ENCODE data around the gene SORBS2. TPM values are rescaled to one million over a fixed set of nuclear protein-coding genes. Genes with fewer than 3 reads are reported as not detected.
A peak's percentile ranks its signal among the peaks of the same experiment; 100 is the strongest.

Gene SORBS2
- total and polyA plus RNA-seq, 2 of the 4 experiments (the other 2 are of a cell fraction), result 0.18 TPM; not detected in 1

- no CpG with 5 or more reads among the region's 13 CpGs for WGBS, 2 experiments (ENCODE audit: extremely low coverage in 2 of 2, insufficient read length in 1 of 2)
- H4K20me1 ChIP-seq (ENCODE audit: insufficient read depth, low read length), result no peaks in the 10 kb centered on the region
- CTCF ChIA-PET, result no interaction called here
- H3K36me3 ChIP-seq (ENCODE audit: control insufficient read depth, insufficient read depth, low read length), result no peaks in the 10 kb centered on the region
- H3K14ac ChIP-seq (replicated peaks; ENCODE audit: low read depth, low read length), result no peak overlapping the region
- H4K91ac ChIP-seq (ENCODE audit: insufficient read depth, low read depth, low read length), result no peak overlapping the region
- no peak overlapping the region for H2AK9ac ChIP-seq (replicated peaks; ENCODE audit: low read depth, low read length, poor library complexity)
- intact Hi-C loops (cut with micrococcal nuclease) (loop anchor here (5.0 kb wide), 1 partner anchor 52 kb away; the partner anchor contains the start of gene PDLIM3), dilution Hi-C loops (cut with HindIII; ENCODE audit: low sequenced_read_pairs, unreplicated experiment) (no loop called here), in situ Hi-C loops (cut with MboI; ENCODE audit: low sequenced_read_pairs) (loop anchor here (5.0 kb wide), 1 partner anchor 102 kb away; no protein-coding TSS in a partner anchor)
- no TSS peak for BruUV-seq (replicated peaks)
- H4K5ac ChIP-seq (ENCODE audit: low read depth, low read length), result no peak overlapping the region
- no peak overlapping the region for H2AFZ ChIP-seq (replicated peaks; ENCODE audit: low read length, poor library complexity)
- H3K27me3 ChIP-seq (ENCODE audit: control insufficient read depth, insufficient read depth, low read length), result peaks cover 14% of the 10 kb centered on the region
- no peak overlapping the region for H3K4me3 ChIP-seq (ENCODE audit: insufficient read depth, low read depth, low read length)
- TF ChIP-seq USF2 (IDR thresholded peaks at IDR 0.05; ENCODE audit: low read depth, low read length) (no peak), RAD21 (IDR thresholded peaks at IDR 0.05; ENCODE audit: low read length) (no peak), CHD1 (IDR thresholded peaks at IDR 0.05; ENCODE audit: low read depth, low read length) (no peak)
- TF ChIP-seq, protein P1, sequence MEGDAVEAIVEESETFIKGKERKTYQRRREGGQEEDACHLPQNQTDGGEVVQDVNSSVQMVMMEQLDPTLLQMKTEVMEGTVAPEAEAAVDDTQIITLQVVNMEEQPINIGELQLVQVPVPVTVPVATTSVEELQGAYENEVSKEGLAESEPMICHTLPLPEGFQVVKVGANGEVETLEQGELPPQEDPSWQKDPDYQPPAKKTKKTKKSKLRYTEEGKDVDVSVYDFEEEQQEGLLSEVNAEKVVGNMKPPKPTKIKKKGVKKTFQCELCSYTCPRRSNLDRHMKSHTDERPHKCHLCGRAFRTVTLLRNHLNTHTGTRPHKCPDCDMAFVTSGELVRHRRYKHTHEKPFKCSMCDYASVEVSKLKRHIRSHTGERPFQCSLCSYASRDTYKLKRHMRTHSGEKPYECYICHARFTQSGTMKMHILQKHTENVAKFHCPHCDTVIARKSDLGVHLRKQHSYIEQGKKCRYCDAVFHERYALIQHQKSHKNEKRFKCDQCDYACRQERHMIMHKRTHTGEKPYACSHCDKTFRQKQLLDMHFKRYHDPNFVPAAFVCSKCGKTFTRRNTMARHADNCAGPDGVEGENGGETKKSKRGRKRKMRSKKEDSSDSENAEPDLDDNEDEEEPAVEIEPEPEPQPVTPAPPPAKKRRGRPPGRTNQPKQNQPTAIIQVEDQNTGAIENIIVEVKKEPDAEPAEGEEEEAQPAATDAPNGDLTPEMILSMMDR (conservative IDR thresholded peaks at IDR 0.05; ENCODE audit: low read depth, low read length), result no peak
- H2BK5ac ChIP-seq (ENCODE audit: low read depth, low read length, poor library complexity, severe bottlenecking), result no peak overlapping the region
- H3K18ac ChIP-seq (ENCODE audit: low read depth, low read length), result no peak overlapping the region
- no peaks in the 10 kb centered on the region for H3K79me1 ChIP-seq (ENCODE audit: low read depth in 1 of 2, low read length in 2 of 2)
- ATAC-seq (ENCODE audit: low read depth) (no peak), DNase-seq (peak; percentile 47)
- no peak overlapping the region for H2BK120ac ChIP-seq (ENCODE audit: low read depth, low read length)
- H4K8ac ChIP-seq (ENCODE audit: low read depth in 2 of 2, low read length in 2 of 2), result no peak overlapping the region
- H3K9me3 ChIP-seq (ENCODE audit: control insufficient read depth, insufficient read depth, low read length), result no peaks in the 10 kb centered on the region
- no peak overlapping the region for H2BK20ac ChIP-seq (ENCODE audit: low read depth, low read length)
- H3K23ac ChIP-seq (ENCODE audit: low read depth, low read length), result no peak overlapping the region
- no peak overlapping the region for H2BK15ac ChIP-seq (ENCODE audit: low read depth, low read length)
- no peak overlapping the region for H3K56ac ChIP-seq (ENCODE audit: extremely low read depth, insufficient read depth, low read length)
- no peak overlapping the region for H3K4ac ChIP-seq (ENCODE audit: low read depth, low read length)
- POLR2A ChIA-PET (ENCODE audit: unreplicated experiment), result no interaction called here
- no peak overlapping the region for H3K9ac ChIP-seq (ENCODE audit: low read depth, low read length)
- H3K27ac ChIP-seq (ENCODE audit: insufficient read depth, low read length), result no peak overlapping the region
- H2AK5ac ChIP-seq (ENCODE audit: low read depth, low read length), result no peak overlapping the region
- H3K4me1 ChIP-seq (ENCODE audit: control insufficient read depth, insufficient read depth, low read length), result no peaks in the 10 kb centered on the region
- H3K9me1 ChIP-seq (ENCODE audit: insufficient read depth, low read length), result no peaks in the 10 kb centered on the region
- H3K4me2 ChIP-seq (ENCODE audit: low read depth, low read length), result no peak overlapping the region
Measured at GRCh38 chr4:185589067-185589836, 222.7 kb downstream of the SORBS2 start.

Measured in IMR-90 (cell line).